ENCODE data around the gene TRIM39. TPM values are rescaled to one million over a fixed set of nuclear protein-coding genes. Genes with fewer than 3 reads are reported as not detected.

TRIM39 gene
- total and polyA plus RNA-seq, 2 of the 13 experiments (the other 11 are each of a cell fraction or from before 2014, with no cell fraction given), result 7.7 to 14.6 TPM

GRCh38 chr6:30321692-30322388 is 4.9 kb upstream of the TRIM39 start:
- peaks cover 61% of the 10 kb centered on the region for H4K20me1 ChIP-seq (ENCODE audit: insufficient read depth, low read length)
- 99% methylated on average over 6 of the region's 6 CpGs for WGBS (ENCODE audit: low lambda C conversion rate)
- H3K4me1 ChIP-seq (ENCODE audit: insufficient read depth, low read length), result peaks cover 63% of the 10 kb centered on the region
- H3K9me3 ChIP-seq (ENCODE audit: low read length), result no peaks in the 10 kb centered on the region
- peak overlapping the region; percentile 6 for H3K4me2 ChIP-seq (ENCODE audit: low read depth, low read length)
- CTCF ChIA-PET (ENCODE audit: low intra/inter-chr PET ratio, low total read pairs), result no interaction called here
- H3K27ac ChIP-seq (ENCODE audit: extremely low read length, insufficient read depth, low read length), result no peak overlapping the region
- DNase-seq (ENCODE audit: low spot score) (no peak), ATAC-seq (no peak), FAIRE-seq (no peak)
- in situ Hi-C loops (cut with HindIII; ENCODE audit: extremely low pct_ligation_motif_present, low pct_unique_long_range_greater_than_20kb), result no loop called here
- no TSS peak for BruUV-seq (replicated peaks)
- H3K36me3 ChIP-seq (replicated peaks in 1 of 2; ENCODE audit: control insufficient read depth in 1 of 2, insufficient read depth in 2 of 2, low read length in 2 of 2), result peaks cover 4 to 31% of the 10 kb centered on the region in 2 experiments
- H3K27me3 ChIP-seq (ENCODE audit: control insufficient read depth in 1 of 2, insufficient read depth in 2 of 2, low read length in 2 of 2), result no peaks in the 10 kb centered on the region; a peak in 1 of 5 replicates
- POLR2A ChIA-PET, result no interaction called here
- peaks cover 91% of the 10 kb centered on the region for H3K79me2 ChIP-seq (ENCODE audit: insufficient read depth, low read length)
- no peak overlapping the region for H3K4me3 ChIP-seq (replicated peaks in 1 of 3; ENCODE audit: insufficient read depth in 1 of 3, low read depth in 2 of 3, low read length in 3 of 3)
- H2AFZ ChIP-seq (ENCODE audit: low read length), result no peak overlapping the region
- no peak for TF ChIP-seq HNRNPK (IDR thresholded peaks at IDR 0.05; ENCODE audit: low read depth, low read length, poor library complexity, severe bottlenecking)
- TF ChIP-seq CEBPB (IDR thresholded peaks at IDR 0.05; ENCODE audit: borderline replicate concordance, low read depth, low read length), result peak; percentile 39; the same call in 1 of the 2 replicates
- TF ChIP-seq ZNF589 (CRISPR knock-in tag; conservative IDR thresholded peaks at IDR 0.05), result no peak
- TF ChIP-seq, protein P1, sequence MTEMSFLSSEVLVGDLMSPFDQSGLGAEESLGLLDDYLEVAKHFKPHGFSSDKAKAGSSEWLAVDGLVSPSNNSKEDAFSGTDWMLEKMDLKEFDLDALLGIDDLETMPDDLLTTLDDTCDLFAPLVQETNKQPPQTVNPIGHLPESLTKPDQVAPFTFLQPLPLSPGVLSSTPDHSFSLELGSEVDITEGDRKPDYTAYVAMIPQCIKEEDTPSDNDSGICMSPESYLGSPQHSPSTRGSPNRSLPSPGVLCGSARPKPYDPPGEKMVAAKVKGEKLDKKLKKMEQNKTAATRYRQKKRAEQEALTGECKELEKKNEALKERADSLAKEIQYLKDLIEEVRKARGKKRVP (CRISPR knock-in tag; IDR thresholded peaks at IDR 0.05), result 0 out of 4 replicates have a peak, but pooled peaks of 1 of the 2 experiments have one; percentile 28
- TF ChIP-seq ELF3 (CRISPR knock-in tag; IDR thresholded peaks at IDR 0.05), result no peak
- TF ChIP-seq NFYC (CRISPR knock-in tag; IDR thresholded peaks at IDR 0.05), result no peak
- TF ChIP-seq ZFP41 (CRISPR knock-in tag; IDR thresholded peaks at IDR 0.05; ENCODE audit: borderline replicate concordance), result no peak
- H3K9ac ChIP-seq (ENCODE audit: insufficient read depth, low read depth, low read length), result no peak overlapping the region
- intact Hi-C loops (cut with micrococcal nuclease; ENCODE audit: unreplicated experiment), result loop anchor here (10.0 kb wide), 1 partner anchor 87 kb away; no protein-coding TSS in a partner anchor
